ENCODE data around the gene CDC5L.

The CDC5L gene

GRCh38 chr6:44476849-44477248 is 89.3 kb downstream of the CDC5L start:
- no peaks in the 10 kb centered on the region for H3K79me2 ChIP-seq (ENCODE audit: control insufficient read depth, insufficient read depth, low read length, poor library complexity)
- H4K12ac ChIP-seq (ENCODE audit: low read depth, low read length): no peak overlapping the region
- WGBS (ENCODE audit: extremely low coverage, insufficient coverage, insufficient read length): no CpG with 5 or more reads among the region's 10 CpGs

GRCh38 chr6:44477293-44477894 is 89.9 kb downstream of the CDC5L start:
- H3K79me2 ChIP-seq (ENCODE audit: control insufficient read depth, insufficient read depth, low read length, poor library complexity): no peaks in the 10 kb centered on the region
- H3K23ac ChIP-seq (ENCODE audit: low read length): no peak overlapping the region
- peaks cover 3% of the 10 kb centered on the region for H3K79me1 ChIP-seq (ENCODE audit: low read length)
- H3K27ac ChIP-seq (ENCODE audit: low read depth, low read length): no peak overlapping the region
- H3K18ac ChIP-seq (ENCODE audit: low read length): no peak overlapping the region
- H4K91ac ChIP-seq (ENCODE audit: low read depth, low read length): no peak overlapping the region
- H4K8ac ChIP-seq (ENCODE audit: low read depth, low read length): no peak overlapping the region
- H3K4me1 ChIP-seq (ENCODE audit: control insufficient read depth in 1 of 2, insufficient read depth in 2 of 2, low read length in 2 of 2): peaks cover under 1 to 10% of the 10 kb centered on the region in 2 experiments
- H2BK5ac ChIP-seq (ENCODE audit: low read depth, low read length, poor library complexity): no peak overlapping the region
- no peak overlapping the region for H2BK120ac ChIP-seq (ENCODE audit: insufficient read depth, low read length, poor library complexity)
- no peak overlapping the region for H3K4me3 ChIP-seq (ENCODE audit: low read depth, low read length)
- no peaks in the 10 kb centered on the region for H3K36me3 ChIP-seq (ENCODE audit: control insufficient read depth in 1 of 2, insufficient read depth in 2 of 2, low read length in 2 of 2)
- H3K4ac ChIP-seq (ENCODE audit: low read depth, low read length): no peak overlapping the region
- H2AK5ac ChIP-seq (ENCODE audit: low read length): no peak overlapping the region
- no peak overlapping the region for H2AFZ ChIP-seq (ENCODE audit: insufficient read depth, low read length, poor library complexity)
- H3K9ac ChIP-seq (ENCODE audit: low read length): no peak overlapping the region
- H3K14ac ChIP-seq (ENCODE audit: low read length): no peak overlapping the region
- H4K12ac ChIP-seq (ENCODE audit: low read depth, low read length): no peak overlapping the region
- no CpG with 5 or more reads among the region's 5 CpGs for WGBS (ENCODE audit: extremely low coverage, insufficient coverage, insufficient read length)
- H3K4me2 ChIP-seq (ENCODE audit: low read length): no peak overlapping the region
- H2BK12ac ChIP-seq (ENCODE audit: low read length): no peak overlapping the region
- no peak for DNase-seq
- H3K9me3 ChIP-seq (ENCODE audit: insufficient read depth, low read depth, low read length): no peaks in the 10 kb centered on the region
- no peaks in the 10 kb centered on the region for H3K27me3 ChIP-seq (ENCODE audit: insufficient read depth, low read length)

More at GRCh38 chr6:44476849-44477248, 89.3 kb downstream of the CDC5L start:
- H3K9me3 ChIP-seq (ENCODE audit: insufficient read depth, low read depth, low read length): no peaks in the 10 kb centered on the region
- H3K79me1 ChIP-seq (ENCODE audit: low read length): peaks cover 3% of the 10 kb centered on the region
- peaks cover 2 to 14% of the 10 kb centered on the region in 2 experiments for H3K4me1 ChIP-seq (ENCODE audit: control insufficient read depth in 1 of 2, insufficient read depth in 2 of 2, low read length in 2 of 2)
- H2AFZ ChIP-seq (ENCODE audit: insufficient read depth, low read length, poor library complexity): no peak overlapping the region
- no peak overlapping the region for H3K4me3 ChIP-seq (ENCODE audit: low read depth, low read length)
- H2BK12ac ChIP-seq (ENCODE audit: low read length): no peak overlapping the region
- H3K4me2 ChIP-seq (ENCODE audit: low read length): no peak overlapping the region
- no peak overlapping the region for H4K8ac ChIP-seq (ENCODE audit: low read depth, low read length)
- peak overlapping the region; percentile 22 for H3K14ac ChIP-seq (ENCODE audit: low read length)
- H3K9ac ChIP-seq (ENCODE audit: low read length): no peak overlapping the region
- H3K27me3 ChIP-seq (ENCODE audit: insufficient read depth, low read length): no peaks in the 10 kb centered on the region
- DNase-seq: no peak
- H2BK120ac ChIP-seq (ENCODE audit: insufficient read depth, low read length, poor library complexity): no peak overlapping the region
- H3K27ac ChIP-seq (ENCODE audit: low read depth, low read length): no peak overlapping the region
- no peak overlapping the region for H4K91ac ChIP-seq (ENCODE audit: low read depth, low read length)
- no peak overlapping the region for H2BK5ac ChIP-seq (ENCODE audit: low read depth, low read length, poor library complexity)
- H3K18ac ChIP-seq (ENCODE audit: low read length): no peak overlapping the region
- H3K36me3 ChIP-seq (ENCODE audit: control insufficient read depth in 1 of 2, insufficient read depth in 2 of 2, low read length in 2 of 2): no peaks in the 10 kb centered on the region
- H3K4ac ChIP-seq (ENCODE audit: low read depth, low read length): no peak overlapping the region
- H3K23ac ChIP-seq (ENCODE audit: low read length): no peak overlapping the region
- H2AK5ac ChIP-seq (ENCODE audit: low read length): no peak overlapping the region

- Histone ChIP-seq H3K27ac (ENCODE audit: low read depth, low read length) (no peak overlapping the region), H3K9ac (ENCODE audit: low read length) (no peak overlapping the region), H3K4ac (ENCODE audit: low read depth, low read length) (no peak overlapping the region), H3K4me3 (ENCODE audit: low read depth, low read length) (no peak overlapping the region), H3K79me2 (ENCODE audit: control insufficient read depth, insufficient read depth, low read length, poor library complexity) (no peaks in the 10 kb centered on the region), H3K14ac (ENCODE audit: low read length) (no peak overlapping the region), H3K18ac (ENCODE audit: low read length) (no peak overlapping the region), H2AK5ac (ENCODE audit: low read length) (no peak overlapping the region), H3K4me2 (ENCODE audit: low read length) (no peak overlapping the region), H3K36me3 (ENCODE audit: control insufficient read depth in 1 of 2, insufficient read depth in 2 of 2, low read length in 2 of 2) (no peaks in the 10 kb centered on the region), H2BK5ac (ENCODE audit: low read depth, low read length, poor library complexity) (no peak overlapping the region), H2BK12ac (ENCODE audit: low read length) (no peak overlapping the region), H3K23ac (ENCODE audit: low read length) (no peak overlapping the region), H4K12ac (ENCODE audit: low read depth, low read length) (no peak overlapping the region), H4K8ac (ENCODE audit: low read depth, low read length) (no peak overlapping the region), H3K79me1 (ENCODE audit: low read length) (peaks cover 3% of the 10 kb centered on the region), H4K91ac (ENCODE audit: low read depth, low read length) (no peak overlapping the region), H3K27me3 (ENCODE audit: insufficient read depth, low read length) (no peaks in the 10 kb centered on the region), H3K4me1 (ENCODE audit: control insufficient read depth in 1 of 2, insufficient read depth in 2 of 2, low read length in 2 of 2) (peaks cover 0 to 6% of the 10 kb centered on the region in 2 experiments), H2BK120ac (ENCODE audit: insufficient read depth, low read length, poor library complexity) (no peak overlapping the region), H2AFZ (ENCODE audit: insufficient read depth, low read length, poor library complexity) (no peak overlapping the region), H3K9me3 (ENCODE audit: insufficient read depth, low read depth, low read length) (no peaks in the 10 kb centered on the region)
- WGBS (ENCODE audit: extremely low coverage, insufficient coverage, insufficient read length): no CpG with 5 or more reads among the region's 3 CpGs
- DNase-seq: no peak
Measured at GRCh38 chr6:44478158-44478557, 90.7 kb downstream of the CDC5L start.

- Histone ChIP-seq H3K4me3 (ENCODE audit: low read depth, low read length) (no peak overlapping the region), H2BK120ac (ENCODE audit: insufficient read depth, low read length, poor library complexity) (no peak overlapping the region), H4K12ac (ENCODE audit: low read depth, low read length) (no peak overlapping the region), H3K14ac (ENCODE audit: low read length) (no peak overlapping the region), H4K91ac (ENCODE audit: low read depth, low read length) (no peak overlapping the region), H4K8ac (ENCODE audit: low read depth, low read length) (no peak overlapping the region), H3K79me2 (ENCODE audit: control insufficient read depth, insufficient read depth, low read length, poor library complexity) (no peaks in the 10 kb centered on the region), H3K4ac (ENCODE audit: low read depth, low read length) (no peak overlapping the region), H3K9ac (ENCODE audit: low read length) (no peak overlapping the region), H3K4me1 (ENCODE audit: control insufficient read depth in 1 of 2, insufficient read depth in 2 of 2, low read length in 2 of 2) (peaks cover 0 to 6% of the 10 kb centered on the region in 2 experiments), H3K4me2 (ENCODE audit: low read length) (no peak overlapping the region), H3K23ac (ENCODE audit: low read length) (no peak overlapping the region), H3K27ac (ENCODE audit: low read depth, low read length) (no peak overlapping the region), H2BK12ac (ENCODE audit: low read length) (no peak overlapping the region), H2AFZ (ENCODE audit: insufficient read depth, low read length, poor library complexity) (no peak overlapping the region), H2BK5ac (ENCODE audit: low read depth, low read length, poor library complexity) (no peak overlapping the region), H3K9me3 (ENCODE audit: insufficient read depth, low read depth, low read length) (no peaks in the 10 kb centered on the region), H2AK5ac (ENCODE audit: low read length) (no peak overlapping the region), H3K79me1 (ENCODE audit: low read length) (peaks cover 3% of the 10 kb centered on the region), H3K18ac (ENCODE audit: low read length) (no peak overlapping the region), H3K27me3 (ENCODE audit: insufficient read depth, low read length) (no peaks in the 10 kb centered on the region), H3K36me3 (ENCODE audit: control insufficient read depth in 1 of 2, insufficient read depth in 2 of 2, low read length in 2 of 2) (no peaks in the 10 kb centered on the region)
- WGBS (ENCODE audit: extremely low coverage, insufficient coverage, insufficient read length): no CpG with 5 or more reads among the region's 11 CpGs
- no peak for DNase-seq
Measured at GRCh38 chr6:44478591-44479254, 91.2 kb downstream of the CDC5L start.

Data from trophoblast cell (in vitro differentiated cells and primary cell).